H1 (cell line): ENCODE measurements around the gene JPH2. TPM values are rescaled to one million over a fixed set of nuclear protein-coding genes. Genes with fewer than 3 reads are reported as not detected.

Experiments used
- CTCF ChIA-PET: fragments of 300-600 bp; sonication (Branson Sonifier 250); formaldehyde crosslinking; loops from one replicate; lab custom pipeline; 2021; ENCODE audit not compliant: partially characterized antibody; lab: Charles Lee
- POLR2A ChIA-PET: fragments of 300-600 bp; sonication (Branson Sonifier 250); formaldehyde crosslinking; loops from one replicate; lab custom pipeline; 2021; ENCODE audit warnings: inconsistent platforms; ENCODE audit not compliant: partially characterized antibody; lab: Charles Lee
- DNase-seq, 2 experiments: peaks; one replicate each; pipeline versions ENCODE4 v3.0.0 to v3.0.0-alpha.2; 2010 to 2022; ENCODE audit warnings: low spot score in 2 of 2, low read depth in 1 of 2, mixed read lengths in 1 of 2
- FAIRE-seq: peaks from 2 replicates; lab custom pipeline; 2011; peaks lifted over from hg19 to GRCh38; lab: Jason Lieb, UNC
- H2AFZ ChIP-seq: 2 replicates; pipeline ENCODE4 v1.8.1; 2012; ENCODE audit warnings: low read length, inconsistent platforms
- H2AK5ac ChIP-seq: 2 replicates; pipeline ENCODE4 v1.6.1; 2013; ENCODE audit warnings: low read depth, low read length
- H2BK120ac ChIP-seq: replicated peaks from 2 replicates; pipeline ENCODE3; 2013; ENCODE audit warnings: low read depth, low read length, inconsistent platforms
- H2BK12ac ChIP-seq: 2 replicates; pipeline ENCODE4 v1.6.1; 2013; ENCODE audit warnings: low read depth, low read length
- H2BK15ac ChIP-seq: 2 replicates; pipeline ENCODE4 v1.6.1; 2013; ENCODE audit warnings: low read length
- H2BK20ac ChIP-seq: 2 replicates; pipeline ENCODE4 v1.6.1; 2013; ENCODE audit warnings: low read length
- H2BK5ac ChIP-seq: 2 replicates; pipeline ENCODE4 v1.6.1; 2013; ENCODE audit warnings: low read depth, low read length
- H3K14ac ChIP-seq: 2 replicates; pipeline ENCODE4 v1.6.1; 2013; ENCODE audit warnings: inconsistent platforms; ENCODE audit not compliant: insufficient read length
- H3K18ac ChIP-seq: 2 replicates; pipeline ENCODE4 v1.6.1; 2013; ENCODE audit warnings: low read length; ENCODE audit errors: extremely low read depth
- H3K23ac ChIP-seq: 2 replicates; pipeline ENCODE4 v1.6.1; 2013; ENCODE audit warnings: inconsistent platforms; ENCODE audit not compliant: insufficient read length
- H3K23me2 ChIP-seq: 2 replicates; pipeline ENCODE4 v1.6.1; 2013; ENCODE audit warnings: low read depth, low read length
- H3K27ac ChIP-seq: 2 replicates; pipeline ENCODE4 v1.6.1; 2011; ENCODE audit warnings: low read depth, low read length, inconsistent platforms
- H3K27me3 ChIP-seq, 4 experiments: replicated peaks in 1 of 4; 1 replicate in 1 of 4; 2 replicates in 3 of 4; pipeline versions ENCODE4 v1.6.1 to v1.8.1; 2011 to 2013; ENCODE audit warnings: low read length in 3 of 4, mild to moderate bottlenecking in 3 of 4, inconsistent platforms in 2 of 4, mixed read lengths in 2 of 4, moderate library complexity in 1 of 4; ENCODE audit not compliant: control insufficient read depth in 3 of 4, insufficient read depth in 3 of 4; ENCODE audit errors: extremely low read depth in 1 of 4
- H3K36me3 ChIP-seq, 4 experiments: 2 replicates each; pipeline versions ENCODE4 v1.6.1 to v1.8.1; 2011 to 2013; ENCODE audit warnings: mild to moderate bottlenecking in 4 of 4, low read length in 3 of 4, moderate library complexity in 2 of 4, control low read depth in 1 of 4, inconsistent platforms in 1 of 4; ENCODE audit not compliant: insufficient read depth in 4 of 4, control insufficient read depth in 2 of 4
- H3K4ac ChIP-seq: replicated peaks from 2 replicates; pipeline ENCODE3; 2013; ENCODE audit warnings: low read length, low read depth, mixed read lengths, inconsistent platforms; ENCODE audit not compliant: insufficient read length
- H3K4me1 ChIP-seq, 4 experiments: replicated peaks in 1 of 4; 1 replicate in 1 of 4; 2 replicates in 3 of 4; pipeline versions ENCODE4 v1.6.1 to v1.8.1; 2011 to 2013; ENCODE audit warnings: low read length in 3 of 4, inconsistent platforms in 2 of 4, mixed read lengths in 1 of 4; ENCODE audit not compliant: insufficient read depth in 4 of 4, control insufficient read depth in 3 of 4
- H3K4me2 ChIP-seq, 2 experiments: 2 replicates each; pipeline versions ENCODE4 v1.6.1 to v1.8.1; 2011 to 2013; ENCODE audit warnings: low read depth in 2 of 2, low read length in 2 of 2, control low read depth in 1 of 2, inconsistent platforms in 1 of 2, mild to moderate bottlenecking in 1 of 2; ENCODE audit not compliant: insufficient read depth in 1 of 2
- H3K4me3 ChIP-seq, 4 experiments: fragments of 200-600, 300-600 bp in 1 of 4; sonication (generic), shearing (Covaris generic), sonication (Bioruptor Twin) in 1 of 4; 2 replicates each; pipeline versions ENCODE4 v1.5.1 to v1.8.1; 2011 to 2016; ENCODE audit warnings: low read length in 4 of 4, low read depth in 3 of 4, control low read depth in 2 of 4, inconsistent platforms in 2 of 4, mild to moderate bottlenecking in 2 of 4, mixed read lengths in 1 of 4, moderate library complexity in 1 of 4; ENCODE audit not compliant: insufficient read depth in 2 of 4; ENCODE audit errors: extremely low read depth in 1 of 4
- H3K56ac ChIP-seq: replicated peaks from 2 replicates; pipeline ENCODE3; 2013; ENCODE audit warnings: low read depth, mild to moderate bottlenecking, mixed read lengths, low read length, inconsistent platforms; ENCODE audit not compliant: insufficient read length
- H3K79me1 ChIP-seq: 2 replicates; pipeline ENCODE4 v1.6.1; 2013; ENCODE audit warnings: low read depth, low read length, control low read depth
- H3K79me2 ChIP-seq, 2 experiments: 2 replicates each; pipeline versions ENCODE4 v1.6.1 to v1.8.1; 2012 to 2013; ENCODE audit warnings: low read length in 2 of 2, mild to moderate bottlenecking in 2 of 2, inconsistent platforms in 1 of 2; ENCODE audit not compliant: insufficient read depth in 2 of 2, control insufficient read depth in 1 of 2
- H3K9ac ChIP-seq, 4 experiments: replicated peaks in 1 of 4; 1 replicate in 1 of 4; 2 replicates in 3 of 4; pipeline versions ENCODE4 v1.6.1 to v1.8.1; 2011 to 2013; ENCODE audit warnings: low read depth in 3 of 4, low read length in 3 of 4, control low read depth in 2 of 4, mild to moderate bottlenecking in 2 of 4, moderate library complexity in 2 of 4, inconsistent platforms in 1 of 4; ENCODE audit errors: extremely low read depth in 1 of 4
- H3K9me3 ChIP-seq, 2 experiments: 2 replicates each; pipeline versions ENCODE4 v1.6.1 to v1.8.1; 2012 to 2013; ENCODE audit warnings: mild to moderate bottlenecking in 2 of 2, moderate library complexity in 2 of 2, control low read depth in 1 of 2, inconsistent platforms in 1 of 2, low read depth in 1 of 2, low read length in 1 of 2, mixed read lengths in 1 of 2; ENCODE audit not compliant: insufficient read depth in 2 of 2
- H4K20me1 ChIP-seq, 2 experiments: replicated peaks in 1 of 2; 2 replicates each; pipeline versions ENCODE3 to v1.8.1; 2011 to 2013; ENCODE audit warnings: inconsistent platforms in 2 of 2, low read length in 2 of 2, mild to moderate bottlenecking in 1 of 2; ENCODE audit not compliant: insufficient read depth in 2 of 2, control insufficient read depth in 1 of 2
- H4K5ac ChIP-seq: 2 replicates; pipeline ENCODE4 v1.6.1; 2013; ENCODE audit warnings: low read length, low read depth, mixed read lengths, inconsistent platforms; ENCODE audit not compliant: insufficient read length
- H4K8ac ChIP-seq: 2 replicates; pipeline ENCODE4 v1.8.0; 2013; ENCODE audit warnings: mild to moderate bottlenecking, moderate library complexity, low read length, inconsistent platforms; ENCODE audit not compliant: insufficient read depth; ENCODE audit errors: extremely low read depth
- H4K91ac ChIP-seq: replicated peaks from 2 replicates; pipeline ENCODE3; 2013; ENCODE audit warnings: low read length, mixed read lengths, inconsistent platforms; ENCODE audit not compliant: insufficient read length
- BCL11A ChIP-seq, 2 experiments: IDR thresholded peaks; one replicate each; pipeline ENCODE4 v1.6.1; 2011; ENCODE audit warnings: low read depth in 2 of 2, low read length in 2 of 2, mild to moderate bottlenecking in 2 of 2
- CBX8 ChIP-seq: fragments of 300-800, 300-1000 bp; sonication (generic); IDR thresholded peaks from 2 replicates; pipeline ENCODE4 v1.7.1; 2016; ENCODE audit warnings: low read depth, low read length, borderline replicate concordance
- CREB1 ChIP-seq: IDR thresholded peaks from 2 replicates; pipeline ENCODE4 v1.6.1; 2012; ENCODE audit warnings: inconsistent platforms
- EP300 ChIP-seq, 2 experiments: IDR thresholded peaks; 1 replicate in 1 of 2; 2 replicates in 1 of 2; pipeline ENCODE4 v1.6.1; 2011 to 2012; ENCODE audit warnings: low read depth in 2 of 2, low read length in 2 of 2, mild to moderate bottlenecking in 2 of 2, borderline replicate concordance in 1 of 2, inconsistent platforms in 1 of 2, moderate library complexity in 1 of 2
- HDAC2 ChIP-seq, 2 experiments: fragments of 300-600 bp in 1 of 2; sonication (generic) in 1 of 2; IDR thresholded peaks; 2 replicates each; pipeline ENCODE4 v1.6.1; 2011 to 2012; ENCODE audit warnings: low read depth in 2 of 2, low read length in 2 of 2, mild to moderate bottlenecking in 2 of 2, moderate library complexity in 2 of 2, borderline replicate concordance in 1 of 2, inconsistent platforms in 1 of 2
- HDAC6 ChIP-seq: IDR thresholded peaks from one replicate; pipeline ENCODE4 v1.7.1; 2012; ENCODE audit warnings: low read depth, mild to moderate bottlenecking, inconsistent platforms, low read length, moderate library complexity
- KDM5A ChIP-seq: fragments of 200-600 bp; IDR thresholded peaks from 2 replicates; pipeline ENCODE4 v1.7.1; 2012; ENCODE audit warnings: mild to moderate bottlenecking, low read length, inconsistent platforms, mixed read lengths
- RAD21 ChIP-seq, 2 experiments: IDR thresholded peaks in 1 of 2; conservative IDR thresholded peaks in 1 of 2; 2 replicates each; pipeline ENCODE4 v1.6.1; 2011; ENCODE audit warnings: low read depth in 2 of 2, low read length in 2 of 2, improper control_type of control experiment in 1 of 2, inconsistent platforms in 1 of 2, mild to moderate bottlenecking in 1 of 2, moderate library complexity in 1 of 2
- SIRT6 ChIP-seq: IDR thresholded peaks from one replicate; pipeline ENCODE4 v1.7.1; 2012; ENCODE audit warnings: low read length, inconsistent platforms
- SUZ12 ChIP-seq: fragments of 200-600 bp; sonication (generic); IDR thresholded peaks from 2 replicates; pipeline ENCODE4 v1.6.1; 2012; ENCODE audit warnings: mild to moderate bottlenecking, inconsistent platforms, low read length, moderate library complexity, mixed read lengths
- TEAD4 ChIP-seq: IDR thresholded peaks from 2 replicates; pipeline ENCODE4 v1.6.1; 2012; ENCODE audit warnings: low read depth, low read length, inconsistent platforms, mixed read lengths
- ZNF274 ChIP-seq: IDR thresholded peaks from 2 replicates; pipeline ENCODE4 v1.7.0; 2012; ENCODE audit warnings: low read length, borderline replicate concordance; ENCODE audit errors: extremely low read depth
- WGBS, 2 experiments: shearing (Covaris generic) in 1 of 2; methylation state at CpG; one replicate each; pipeline versions ENCODE4 v1.1.6 to v1.1.7; 2013 to 2015; ENCODE audit warnings: low lambda C conversion rate in 2 of 2, mixed read lengths in 2 of 2, inconsistent platforms in 1 of 2, low coverage in 1 of 2, missing lambda C conversion rate in 1 of 2; ENCODE audit not compliant: insufficient replicate concordance in 2 of 2, insufficient coverage in 1 of 2, insufficient read length in 1 of 2; ENCODE audit errors: extremely low coverage in 1 of 2, missing lambda C conversion rate in 1 of 2; 5-methylcytosine and 5-hydroxymethylcytosine counted together
- polyA plus RNA-seq, 7 experiments: library from polyadenylated mRNA; depleted of rRNA in 3 of 7; stranded (reverse) in 5 of 7; unstranded in 2 of 7; fragments of >200 nt in 5 of 7; fragments of 200-250 nt in 2 of 7; gene quantifications; 1 replicate in 5 of 7; 2 replicates in 1 of 7; 4 replicates in 1 of 7; pipeline versions ENCODE4 v1.2.1 to v1.2.3, GENCODE V29; 2011 to 2013; ENCODE audit warnings: missing spikeins in 2 of 7, mixed read lengths in 2 of 7
- total RNA-seq: library from RNA; stranded (reverse); fragmentation: NEBNext Ultra II Directional; extraction: Animal tissue kit (Norgen Biotek cat#: 25700); gene quantifications from 2 replicates; pipeline ENCODE4 v1.2.1, GENCODE V29; 2021
- TF ChIP-seq, protein P1 (sequence below): IDR thresholded peaks from 2 replicates; pipeline ENCODE4 v1.6.1; 2012; ENCODE audit warnings: inconsistent platforms

The JPH2 gene
- total and polyA plus RNA-seq, 2 of the 8 experiments (the other 6 are each of a cell fraction or from before 2014, with no cell fraction given), result 0.59 to 1.3 TPM

DNA sequence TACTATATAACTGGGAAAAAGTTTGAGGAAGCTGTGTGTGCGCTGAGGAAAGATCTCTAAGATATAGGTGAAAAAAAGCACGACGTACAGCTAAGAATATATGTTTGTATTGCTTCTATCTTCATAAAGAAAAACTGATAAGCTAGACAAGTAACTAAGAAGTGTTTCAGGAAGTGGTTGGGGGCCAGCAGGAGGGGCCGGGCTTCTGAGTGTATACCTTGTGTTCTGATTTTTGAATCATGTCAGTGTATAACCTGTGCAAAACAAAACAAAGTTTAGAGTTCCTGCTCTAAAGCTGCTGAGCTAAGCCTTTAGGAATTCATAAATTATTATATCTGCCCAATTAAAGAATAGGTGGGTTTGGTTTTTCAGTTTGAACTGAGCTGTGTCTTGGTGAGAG lies 31.5 kb upstream of the JPH2 start:
- no peak overlapping the region for H3K27ac ChIP-seq
- H3K9ac ChIP-seq, result no peak overlapping the region
- FAIRE-seq (no peak), DNase-seq (no peak)
- H4K5ac ChIP-seq, result no peak overlapping the region
- H2AFZ ChIP-seq, result no peak overlapping the region
- peaks cover 0 to 3% of the 10 kb centered on the region in 2 experiments for H4K20me1 ChIP-seq
- no peaks in the 10 kb centered on the region for H3K9me3 ChIP-seq
- H2BK15ac ChIP-seq, result no peak overlapping the region
- no peak overlapping the region for H2BK5ac ChIP-seq
- H2BK12ac ChIP-seq, result no peak overlapping the region
- H3K4ac ChIP-seq, result no peak overlapping the region
- H3K79me1 ChIP-seq, result no peaks in the 10 kb centered on the region
- no peak overlapping the region for H3K4me3 ChIP-seq
- H2AK5ac ChIP-seq, result no peak overlapping the region
- H3K79me2 ChIP-seq, result no peaks in the 10 kb centered on the region
- H3K23ac ChIP-seq, result no peak overlapping the region
- no peak overlapping the region for H4K91ac ChIP-seq
- H3K27me3 ChIP-seq, result no peaks in the 10 kb centered on the region
- no peak overlapping the region for H3K4me2 ChIP-seq
- no peak overlapping the region for H2BK120ac ChIP-seq
- POLR2A ChIA-PET, result interaction anchor here (1.3 kb wide), 1 partner anchor 8 kb away, joined by 4 read pairs; the partner anchor contains the start of gene OSER1
- CTCF ChIA-PET, result interaction anchor here (0.8 to 11.2 kb wide), 41 partner anchors 9 to 419 kb away, joined by 3 to 153 read pairs (median 5); partner anchors contain the start of genes FITM2, GDAP1L1 and PKIG
- no peak overlapping the region for H3K14ac ChIP-seq
- H3K18ac ChIP-seq, result no peak overlapping the region
- H3K36me3 ChIP-seq, result no peaks in the 10 kb centered on the region
- peaks cover 0 to 3% (median 2%) of the 10 kb centered on the region in 4 experiments; a peak in 2 of 7 replicates for H3K4me1 ChIP-seq
- no peak overlapping the region for H4K8ac ChIP-seq
- H3K23me2 ChIP-seq, result no peaks in the 10 kb centered on the region
- no peak overlapping the region for H2BK20ac ChIP-seq
- WGBS, 2 experiments, result 92% methylated on average over 4 of the region's 4 CpGs; no CpG with 5 or more reads in 1 of the 2 experiments
- H3K56ac ChIP-seq, result no peak overlapping the region
- TF ChIP-seq CREB1 (no peak), HDAC2 (IDR thresholded peaks at IDR 0.05; ENCODE audit: borderline replicate concordance in 1 of 2, low read depth in 2 of 2, low read length in 2 of 2) (no peak), TEAD4 (no peak), BCL11A (IDR thresholded peaks at IDR 0.05; ENCODE audit: low read depth in 2 of 2, low read length in 2 of 2) (no peak), KDM5A (no peak), HDAC6 (no peak), SIRT6 (no peak), CBX8 (no peak), SUZ12 (no peak), ZNF274 (no peak), EP300 (IDR thresholded peaks at IDR 0.05; ENCODE audit: borderline replicate concordance in 1 of 2, low read depth in 2 of 2, low read length in 2 of 2) (no peak), RAD21 (IDR thresholded peaks at IDR 0.05 in 1 of 2, conservative IDR thresholded peaks at IDR 0.05 in 1 of 2; ENCODE audit: low read depth in 2 of 2, low read length in 2 of 2) (no peak)
- TF ChIP-seq, protein P1, sequence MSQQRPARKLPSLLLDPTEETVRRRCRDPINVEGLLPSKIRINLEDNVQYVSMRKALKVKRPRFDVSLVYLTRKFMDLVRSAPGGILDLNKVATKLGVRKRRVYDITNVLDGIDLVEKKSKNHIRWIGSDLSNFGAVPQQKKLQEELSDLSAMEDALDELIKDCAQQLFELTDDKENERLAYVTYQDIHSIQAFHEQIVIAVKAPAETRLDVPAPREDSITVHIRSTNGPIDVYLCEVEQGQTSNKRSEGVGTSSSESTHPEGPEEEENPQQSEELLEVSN, result no peak
